Measurements from ENCODE around the gene TMEM250.
"Not testable (repeated sequence)": the region's sequence is repeated elsewhere in the genome, so short reads cannot be mapped to it uniquely, and the experiment has no call there.

The TMEM250 gene

GRCh38 chr9:136152543-136152866 is 33.8 kb upstream of the TMEM250 start:
- no peak overlapping the region for H3K4me3 Mint-ChIP-seq
- no peak for ATAC-seq (replicated peaks; ENCODE audit: extremely low read depth, poor library complexity, severe bottlenecking)
- DNase-seq (ENCODE audit: low spot score in 2 of 2): no peak
- H3K27me3 Mint-ChIP-seq: peaks cover 22% of the 10 kb centered on the region
- H3K9me3 Mint-ChIP-seq: no peaks in the 10 kb centered on the region
- H3K36me3 Mint-ChIP-seq (ENCODE audit: insufficient read depth): no peaks in the 10 kb centered on the region
- no peaks in the 10 kb centered on the region for H3K4me1 Mint-ChIP-seq
- H3K27ac Mint-ChIP-seq (ENCODE audit: low read depth): peak overlapping the region; percentile 37

- ATAC-seq (replicated peaks; ENCODE audit: extremely low read depth, poor library complexity, severe bottlenecking) (no peak), DNase-seq (ENCODE audit: low spot score in 2 of 2) (no peak)
- Mint-ChIP-seq H3K4me3 (no peak overlapping the region), H3K36me3 (ENCODE audit: insufficient read depth) (no peaks in the 10 kb centered on the region), H3K27me3 (peaks cover 17% of the 10 kb centered on the region), H3K4me1 (no peaks in the 10 kb centered on the region), H3K27ac (ENCODE audit: low read depth) (peak overlapping the region; percentile 37), H3K9me3 (no peaks in the 10 kb centered on the region)
Observed at GRCh38 chr9:136151848-136152542, 33.3 kb upstream of the TMEM250 start.

GRCh38 chr9:136151214-136151804 is 32.6 kb upstream of the TMEM250 start:
- Mint-ChIP-seq H3K9me3 (no peaks in the 10 kb centered on the region), H3K36me3 (ENCODE audit: insufficient read depth) (no peaks in the 10 kb centered on the region), H3K27me3 (peaks cover 18% of the 10 kb centered on the region), H3K4me3 (no peak overlapping the region), H3K4me1 (no peaks in the 10 kb centered on the region), H3K27ac (ENCODE audit: low read depth) (no peak overlapping the region)
- DNase-seq (ENCODE audit: low spot score in 2 of 2) (no peak), ATAC-seq (replicated peaks; ENCODE audit: extremely low read depth, poor library complexity, severe bottlenecking) (no peak)

DNA sequence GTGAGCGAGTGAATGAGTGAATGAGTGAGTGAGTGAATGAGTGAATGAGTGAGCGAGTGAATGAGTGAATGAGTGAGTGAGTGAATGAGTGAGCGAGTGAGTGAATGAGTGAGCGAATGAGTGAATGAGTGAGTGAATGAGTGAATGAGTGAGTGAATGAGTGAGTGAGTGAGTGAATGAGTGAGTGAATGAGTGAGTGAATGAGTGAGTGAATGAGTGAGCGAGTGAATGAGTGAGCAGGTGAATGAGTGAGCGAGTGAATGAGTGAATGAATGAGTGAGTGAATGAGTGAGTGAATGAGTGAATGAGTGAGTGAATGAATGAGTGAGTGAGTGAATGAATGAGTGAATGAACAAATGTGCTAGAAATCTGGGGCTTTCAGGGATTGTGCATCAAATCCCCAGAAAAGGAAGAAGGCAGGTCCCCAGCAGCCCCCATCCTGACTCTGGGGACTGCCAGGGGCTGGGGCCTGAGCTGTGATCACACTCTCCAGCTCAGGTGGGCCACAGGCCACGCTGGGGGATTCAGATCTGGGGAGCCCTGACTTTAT is 32.1 kb upstream of the TMEM250 start:
- not testable (repeated sequence) for DNase-seq (ENCODE audit: low spot score in 2 of 2); H3K4me1 Mint-ChIP-seq; ATAC-seq (replicated peaks; ENCODE audit: extremely low read depth, poor library complexity, severe bottlenecking); H3K36me3 Mint-ChIP-seq (ENCODE audit: insufficient read depth); H3K27ac Mint-ChIP-seq (ENCODE audit: low read depth); H3K4me3 Mint-ChIP-seq; H3K9me3 Mint-ChIP-seq
- peaks cover 21% of the 10 kb centered on the region for H3K27me3 Mint-ChIP-seq

- Mint-ChIP-seq H3K4me1 (no peaks in the 10 kb centered on the region), H3K9me3 (no peaks in the 10 kb centered on the region), H3K27ac (ENCODE audit: low read depth) (no peak overlapping the region), H3K27me3 (peaks cover 21% of the 10 kb centered on the region), H3K36me3 (ENCODE audit: insufficient read depth) (no peaks in the 10 kb centered on the region), H3K4me3 (no peak overlapping the region)
- no peak for DNase-seq (ENCODE audit: low spot score in 2 of 2)
- no peak for ATAC-seq (replicated peaks; ENCODE audit: extremely low read depth, poor library complexity, severe bottlenecking)
Observed at GRCh38 chr9:136149853-136150252, 31.2 kb upstream of the TMEM250 start.

DNA sequence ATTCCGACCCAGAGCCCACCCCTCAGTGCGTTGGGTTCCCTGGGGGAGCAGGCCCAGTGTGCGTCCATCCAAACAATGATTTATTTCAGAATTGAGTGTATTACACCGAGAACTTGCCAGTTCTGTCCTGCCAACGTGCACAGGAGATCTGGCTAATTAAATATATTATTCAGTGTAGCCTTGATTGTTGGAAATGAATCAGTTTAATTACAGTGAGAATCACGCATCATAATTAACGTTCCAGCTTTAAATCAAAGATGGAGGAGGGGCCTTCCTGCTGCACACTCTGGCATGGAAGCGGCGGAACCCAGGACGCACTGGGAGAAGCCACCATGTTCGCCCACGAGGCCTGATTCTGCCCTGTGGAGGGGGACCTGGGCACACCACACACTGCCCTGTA is 30.7 kb upstream of the TMEM250 start:
- no peaks in the 10 kb centered on the region for H3K36me3 Mint-ChIP-seq (ENCODE audit: insufficient read depth)
- ATAC-seq (replicated peaks; ENCODE audit: extremely low read depth, poor library complexity, severe bottlenecking): no peak
- H3K9me3 Mint-ChIP-seq: no peaks in the 10 kb centered on the region
- no peak for DNase-seq (ENCODE audit: low spot score in 2 of 2)
- peaks cover 23% of the 10 kb centered on the region for H3K27me3 Mint-ChIP-seq
- no peaks in the 10 kb centered on the region for H3K4me1 Mint-ChIP-seq
- H3K27ac Mint-ChIP-seq (ENCODE audit: low read depth): no peak overlapping the region
- H3K4me3 Mint-ChIP-seq: no peak overlapping the region

GRCh38 chr9:136148766-136149165 is 30.1 kb upstream of the TMEM250 start:
- H3K36me3 Mint-ChIP-seq (ENCODE audit: insufficient read depth): no peaks in the 10 kb centered on the region
- no peaks in the 10 kb centered on the region for H3K4me1 Mint-ChIP-seq
- no peak overlapping the region for H3K27ac Mint-ChIP-seq (ENCODE audit: low read depth)
- peaks cover 28% of the 10 kb centered on the region for H3K27me3 Mint-ChIP-seq
- no peaks in the 10 kb centered on the region for H3K9me3 Mint-ChIP-seq
- H3K4me3 Mint-ChIP-seq: no peak overlapping the region
- no peak for DNase-seq (ENCODE audit: low spot score in 2 of 2)
- no peak for ATAC-seq (replicated peaks; ENCODE audit: extremely low read depth, poor library complexity, severe bottlenecking)

DNA sequence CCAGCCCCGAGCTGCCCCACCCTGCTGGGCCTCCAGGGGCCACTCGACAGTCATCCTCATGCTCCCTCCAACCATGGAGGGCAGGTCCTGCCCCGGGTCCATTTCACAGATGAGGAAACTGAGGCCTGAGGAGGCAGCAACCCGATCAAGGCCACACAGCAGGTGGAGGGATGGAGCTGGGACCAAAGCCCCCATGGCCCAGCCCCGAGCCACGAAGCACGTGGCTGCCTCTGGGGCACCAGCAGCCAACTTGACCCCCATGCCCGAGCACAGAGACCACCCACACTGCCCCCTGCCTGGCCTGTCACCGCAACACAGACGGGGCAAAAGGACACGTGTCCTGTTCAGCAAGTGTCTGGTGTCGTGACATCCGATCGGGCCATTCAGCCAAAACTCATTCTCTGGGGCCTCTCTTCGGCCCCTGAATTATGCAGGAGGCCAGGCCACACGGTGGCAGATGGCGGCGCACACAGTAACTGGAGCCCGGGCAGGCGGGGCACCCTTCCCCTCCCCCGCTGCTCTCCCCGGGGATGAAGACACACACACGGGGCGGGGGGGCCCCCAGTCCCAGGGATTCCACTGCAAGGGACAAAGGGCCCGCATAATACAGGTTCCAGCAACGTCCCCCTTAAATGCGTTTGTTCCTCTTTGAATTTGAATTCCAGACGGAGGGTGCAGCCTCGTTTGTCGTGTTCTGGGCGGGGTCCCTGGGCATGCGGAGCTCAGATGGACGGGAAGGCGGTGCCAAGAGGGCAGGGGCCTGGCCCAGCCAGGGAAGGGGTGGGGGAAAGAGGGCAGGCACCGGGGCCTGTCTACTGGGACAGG is 29.4 kb upstream of the TMEM250 start:
- no peak for DNase-seq (ENCODE audit: low spot score in 2 of 2)
- H3K4me3 Mint-ChIP-seq: no peak overlapping the region
- H3K36me3 Mint-ChIP-seq (ENCODE audit: insufficient read depth): no peaks in the 10 kb centered on the region
- no peaks in the 10 kb centered on the region for H3K4me1 Mint-ChIP-seq
- H3K9me3 Mint-ChIP-seq: no peaks in the 10 kb centered on the region
- H3K27ac Mint-ChIP-seq (ENCODE audit: low read depth): no peak overlapping the region
- no peak for ATAC-seq (replicated peaks; ENCODE audit: extremely low read depth, poor library complexity, severe bottlenecking)
- peaks cover 28% of the 10 kb centered on the region for H3K27me3 Mint-ChIP-seq

DNA sequence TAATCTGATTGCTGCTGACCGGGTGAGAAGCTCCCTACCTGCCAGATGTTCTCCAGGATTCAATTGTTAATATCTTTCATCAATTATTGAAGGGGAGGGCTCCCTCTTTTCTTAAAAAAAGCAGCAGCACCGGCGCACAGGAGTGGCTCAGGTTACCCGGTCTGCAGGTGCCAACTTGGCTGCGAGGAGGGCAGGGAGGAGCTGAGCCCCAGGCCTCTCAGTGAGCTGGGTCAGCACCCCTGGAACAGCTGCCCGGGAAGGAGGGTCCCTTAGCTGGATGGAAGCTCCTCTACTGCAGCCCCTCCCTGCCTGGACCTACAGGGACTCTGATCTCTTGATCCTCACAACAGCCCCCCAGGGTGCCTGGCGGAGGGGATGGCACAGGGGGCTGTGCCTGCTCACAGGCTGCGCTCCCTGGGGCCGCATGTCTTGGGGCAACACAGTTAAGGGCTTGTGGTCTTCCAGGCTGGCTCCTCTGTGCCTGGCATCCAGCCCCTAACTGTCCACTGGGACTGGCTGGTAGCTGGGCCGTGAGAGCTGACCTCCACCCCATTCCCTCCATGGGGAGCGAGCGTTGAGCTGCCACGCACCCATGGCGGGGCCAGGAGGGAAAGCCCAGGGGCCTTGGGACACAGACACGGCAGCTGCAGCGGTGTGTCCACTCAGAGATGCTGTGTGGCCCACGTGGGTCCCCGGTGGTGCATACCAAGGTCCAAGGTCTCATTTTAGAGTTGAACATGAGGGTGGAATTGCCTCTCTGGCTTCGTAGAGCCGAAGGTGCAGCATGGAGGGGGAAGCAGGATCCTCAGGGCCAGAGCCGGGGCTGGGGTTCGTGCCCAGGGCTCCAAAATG is 28.6 kb upstream of the TMEM250 start:
- no peaks in the 10 kb centered on the region for H3K4me1 Mint-ChIP-seq
- DNase-seq (ENCODE audit: low spot score in 2 of 2): no peak
- H3K27ac Mint-ChIP-seq (ENCODE audit: low read depth): no peak overlapping the region
- no peak for ATAC-seq (replicated peaks; ENCODE audit: extremely low read depth, poor library complexity, severe bottlenecking)
- H3K36me3 Mint-ChIP-seq (ENCODE audit: insufficient read depth): no peaks in the 10 kb centered on the region
- H3K27me3 Mint-ChIP-seq: peaks cover 28% of the 10 kb centered on the region
- no peaks in the 10 kb centered on the region for H3K9me3 Mint-ChIP-seq
- H3K4me3 Mint-ChIP-seq: no peak overlapping the region

- H3K4me3 Mint-ChIP-seq: no peak overlapping the region
- DNase-seq (ENCODE audit: low spot score in 2 of 2) (no peak), ATAC-seq (replicated peaks; ENCODE audit: extremely low read depth, poor library complexity, severe bottlenecking) (no peak)
- H3K36me3 Mint-ChIP-seq (ENCODE audit: insufficient read depth): no peaks in the 10 kb centered on the region
- no peaks in the 10 kb centered on the region for H3K4me1 Mint-ChIP-seq
- H3K9me3 Mint-ChIP-seq: no peaks in the 10 kb centered on the region
- peaks cover 28% of the 10 kb centered on the region for H3K27me3 Mint-ChIP-seq
- no peak overlapping the region for H3K27ac Mint-ChIP-seq (ENCODE audit: low read depth)
Observed at GRCh38 chr9:136146126-136147037, 27.7 kb upstream of the TMEM250 start.

GRCh38 chr9:136145580-136145979 is 26.9 kb upstream of the TMEM250 start:
- no peaks in the 10 kb centered on the region for H3K36me3 Mint-ChIP-seq (ENCODE audit: insufficient read depth)
- no peak for ATAC-seq (replicated peaks; ENCODE audit: extremely low read depth, poor library complexity, severe bottlenecking)
- no peak overlapping the region for H3K4me3 Mint-ChIP-seq
- no peaks in the 10 kb centered on the region for H3K4me1 Mint-ChIP-seq
- H3K9me3 Mint-ChIP-seq: no peaks in the 10 kb centered on the region
- H3K27ac Mint-ChIP-seq (ENCODE audit: low read depth): no peak overlapping the region
- DNase-seq (ENCODE audit: low spot score in 2 of 2): no peak
- peaks cover 28% of the 10 kb centered on the region for H3K27me3 Mint-ChIP-seq

Data from central memory CD8-positive, alpha-beta T cell (primary cell).